ENCODE results near the gene DSCAML1.

The DSCAML1 gene

GRCh38 chr11:117604336-117604995, 192.6 kb downstream of the DSCAML1 start:
- DNase-seq: no peak

DNA sequence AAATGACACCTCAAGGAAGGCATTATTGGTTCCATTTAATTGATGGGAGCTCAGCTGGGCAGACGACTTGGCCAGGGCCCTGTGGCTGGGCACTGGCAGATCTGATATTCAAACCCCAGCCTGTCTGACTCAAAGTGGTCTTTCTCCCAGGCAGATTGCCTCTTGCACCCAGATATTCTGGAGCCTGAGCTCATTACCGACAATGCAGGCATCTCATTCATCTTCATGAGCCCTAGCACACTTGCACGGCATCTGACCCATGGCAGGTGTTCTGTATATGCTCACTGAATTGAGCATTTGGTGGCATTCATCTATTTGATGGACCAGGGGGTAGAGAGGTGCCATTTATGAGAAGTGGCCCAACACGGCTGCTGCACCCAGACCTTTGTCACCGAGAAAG, 193.1 kb downstream of the DSCAML1 start:
- DNase-seq: no peak

GRCh38 chr11:117601006-117601708, 195.9 kb downstream of the DSCAML1 start:
- no peak for DNase-seq

- DNase-seq: no peak
Measured at GRCh38 chr11:117600234-117600783, 196.7 kb downstream of the DSCAML1 start.

- peak; percentile 23 for DNase-seq
Measured at GRCh38 chr11:117597071-117597470, 199.9 kb downstream of the DSCAML1 start.

GRCh38 chr11:117595440-117595839, 201.6 kb downstream of the DSCAML1 start:
- DNase-seq: no peak

- DNase-seq: no peak
Measured at GRCh38 chr11:117594721-117595120, 202.3 kb downstream of the DSCAML1 start.

GRCh38 chr11:117593065-117593464, 204.0 kb downstream of the DSCAML1 start:
- no peak for DNase-seq

- DNase-seq: no peak
Measured at GRCh38 chr11:117591316-117592039, 205.5 kb downstream of the DSCAML1 start.

DNA sequence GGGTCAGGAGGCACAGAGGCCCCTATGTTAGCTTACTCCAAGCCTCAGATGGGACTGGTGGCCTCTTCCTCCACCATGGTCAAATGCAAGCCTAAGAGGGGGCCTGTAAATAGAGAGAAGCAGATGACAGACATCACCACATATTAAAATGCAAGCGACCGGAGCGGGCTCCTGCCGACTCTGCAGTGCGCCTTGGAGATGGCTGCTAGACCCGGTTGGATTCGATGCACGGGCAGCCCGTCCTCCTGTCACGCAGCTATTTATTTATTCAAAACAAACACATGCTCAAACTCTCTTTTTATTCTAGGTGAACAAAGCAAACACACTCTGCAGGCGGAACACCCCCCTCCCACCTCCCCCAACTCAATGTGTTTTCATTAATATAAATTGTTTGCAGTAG, 208.0 kb downstream of the DSCAML1 start:
- DNase-seq: no peak

DNA sequence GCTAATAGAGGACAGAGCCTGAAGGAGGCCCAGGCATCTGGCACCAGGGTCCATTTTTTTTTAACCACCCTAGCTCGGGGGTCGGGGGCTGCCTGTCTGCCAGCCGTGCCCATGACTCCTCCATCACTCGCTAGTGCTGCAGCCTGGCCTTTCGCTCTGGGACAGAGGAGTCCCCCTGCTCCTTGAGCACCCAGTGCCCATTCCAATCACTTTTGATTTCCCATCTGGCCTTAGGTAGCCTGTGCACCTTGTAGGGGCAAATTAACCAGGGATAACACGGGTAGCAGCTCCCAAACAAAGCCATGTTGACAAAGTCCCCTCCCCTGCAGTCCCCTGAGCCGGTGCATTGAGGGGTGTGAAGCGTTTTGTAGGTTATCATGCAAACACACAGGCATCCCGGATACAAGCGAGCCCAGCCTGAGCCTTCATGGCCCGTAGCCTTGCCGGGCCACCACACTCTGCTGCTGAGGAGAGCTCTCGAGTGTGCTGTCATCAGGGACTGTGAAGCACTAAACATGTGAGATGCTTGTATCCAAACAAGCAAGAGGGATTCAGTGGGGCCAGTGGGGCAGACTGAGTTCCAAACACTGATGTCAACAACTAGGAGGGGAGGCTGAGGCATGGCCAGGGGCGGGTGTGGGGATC, 208.7 kb downstream of the DSCAML1 start:
- DNase-seq: no peak

DNA sequence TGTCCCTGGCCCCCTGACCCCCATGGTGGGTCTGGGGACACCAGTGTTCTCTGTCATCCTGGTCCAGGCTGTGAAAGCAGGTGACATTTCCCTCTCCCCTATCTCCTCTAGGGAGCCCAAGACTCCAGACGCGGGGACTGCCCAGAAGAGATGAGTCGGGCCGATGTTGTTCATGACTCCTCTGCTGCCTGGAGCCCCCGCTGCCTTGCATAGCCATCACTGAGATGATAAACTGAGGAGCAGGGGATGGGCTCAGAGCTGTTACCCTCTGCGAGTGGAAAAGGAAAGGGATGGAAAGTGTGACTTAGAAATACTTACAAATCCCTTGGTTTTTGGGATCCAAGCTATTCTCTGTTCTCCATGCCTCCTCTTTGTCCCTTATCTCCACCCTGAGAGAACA, 209.6 kb downstream of the DSCAML1 start:
- no peak for DNase-seq

DNA sequence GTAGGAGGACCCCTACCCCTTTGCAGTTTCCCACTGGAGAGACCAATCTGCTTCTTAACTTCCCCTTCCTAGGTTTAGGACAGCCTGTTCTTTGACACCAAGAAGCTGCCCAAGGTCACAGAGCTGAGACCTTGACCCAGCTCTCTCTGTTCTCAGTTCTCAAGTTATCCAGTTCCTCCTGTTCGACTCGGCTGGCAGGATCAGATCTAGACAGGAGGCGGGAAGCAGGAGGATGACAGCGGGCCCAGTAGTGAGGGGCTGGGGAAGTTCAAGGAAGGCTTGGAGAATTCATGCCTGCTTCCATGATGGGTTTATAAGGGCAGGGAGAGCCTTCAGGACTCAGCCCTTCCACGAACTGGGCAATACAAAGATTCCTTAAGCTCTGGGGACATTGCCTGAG, 210.6 kb downstream of the DSCAML1 start:
- DNase-seq: no peak

DNA sequence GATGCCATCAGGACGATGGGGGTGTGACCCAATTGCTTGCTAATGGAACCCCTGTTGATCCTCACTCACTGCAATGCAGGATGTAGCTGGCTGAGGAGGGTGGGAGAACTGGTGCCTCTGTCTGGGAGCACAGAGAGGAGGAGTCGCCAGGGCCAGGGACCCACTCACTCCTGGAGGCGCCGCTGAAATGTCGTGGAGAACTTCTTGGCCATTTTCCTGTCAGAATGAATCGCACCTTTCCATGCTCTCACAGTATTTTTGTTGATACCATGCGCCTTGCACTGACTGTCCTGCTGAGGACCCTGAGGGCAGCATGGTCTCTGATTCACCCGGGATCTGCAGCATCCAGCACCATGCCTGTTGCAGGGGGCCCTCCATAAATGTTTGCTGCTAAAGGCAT, 211.4 kb downstream of the DSCAML1 start:
- DNase-seq: no peak

DNA sequence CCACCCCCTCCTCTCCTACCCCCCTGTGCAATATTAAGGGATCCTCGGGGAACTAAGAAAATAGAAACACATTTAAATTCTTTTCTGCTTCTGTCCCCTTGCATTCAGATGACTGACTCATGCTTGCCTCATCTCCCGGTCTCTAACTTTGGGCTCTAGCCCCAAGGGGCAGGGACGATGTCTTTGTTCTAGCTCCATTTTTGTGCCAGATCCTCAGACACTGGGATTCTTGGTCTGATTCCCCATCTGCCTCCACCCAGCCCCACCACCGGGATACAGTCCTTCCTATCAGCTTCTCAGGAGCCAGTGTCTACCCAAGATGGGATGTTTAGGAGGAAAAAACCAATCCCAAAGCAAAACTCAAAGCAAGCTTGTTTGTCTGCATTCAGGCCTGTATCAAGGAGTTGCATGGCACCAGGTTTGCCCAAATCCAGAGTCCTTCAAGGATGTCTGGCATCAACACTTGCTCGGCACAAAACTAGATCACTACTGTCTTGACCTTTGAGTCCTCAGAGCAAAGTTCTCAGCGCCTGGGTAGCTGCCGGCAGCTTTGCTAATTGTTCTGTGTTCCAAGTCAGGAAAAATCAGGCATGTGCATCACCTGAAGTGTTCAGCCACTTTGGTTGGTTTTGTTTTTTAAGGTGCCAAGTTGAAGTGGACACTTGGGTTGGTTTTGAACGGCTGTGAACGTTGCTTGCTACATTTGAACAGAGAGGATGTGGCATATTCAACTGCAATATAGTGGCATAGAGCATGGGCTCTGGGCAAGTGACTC, 212.8 kb downstream of the DSCAML1 start:
- DNase-seq: no peak

DNA sequence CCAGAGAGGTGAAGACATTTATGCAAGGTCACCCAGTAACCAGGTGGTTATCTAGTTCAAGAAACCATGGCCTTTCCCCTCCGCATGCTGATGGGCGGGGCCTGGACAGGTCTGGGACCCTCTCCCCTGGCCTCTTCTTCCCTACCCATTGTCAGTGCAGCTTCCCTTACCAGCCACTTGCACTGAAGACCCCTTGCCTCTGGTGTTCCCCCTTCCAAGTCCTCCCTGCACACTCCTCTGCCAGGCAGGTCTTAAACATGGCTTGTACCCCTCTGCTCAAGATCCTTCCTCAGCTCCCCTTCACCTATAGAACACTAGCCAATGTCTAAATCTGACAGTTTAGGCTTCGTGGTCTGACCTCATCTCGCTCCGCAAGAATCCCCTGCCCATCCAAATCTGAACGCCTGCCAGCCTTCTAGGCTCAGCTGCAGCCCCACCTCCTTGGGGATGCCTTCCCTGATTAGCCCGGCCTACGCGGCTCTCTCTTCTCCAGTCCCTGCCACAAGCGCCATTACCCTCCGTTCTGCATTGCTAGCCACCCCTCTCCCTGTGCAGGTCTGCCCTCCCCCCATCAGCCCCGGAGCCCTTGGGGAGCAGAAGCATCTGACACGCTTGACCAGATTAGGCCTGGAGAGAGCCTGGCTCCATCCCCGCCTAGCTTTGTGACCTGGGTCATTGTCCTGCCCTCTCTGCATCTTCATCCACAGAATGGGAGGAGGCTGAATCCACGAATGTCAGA, 213.8 kb downstream of the DSCAML1 start:
- no peak for DNase-seq

DNA sequence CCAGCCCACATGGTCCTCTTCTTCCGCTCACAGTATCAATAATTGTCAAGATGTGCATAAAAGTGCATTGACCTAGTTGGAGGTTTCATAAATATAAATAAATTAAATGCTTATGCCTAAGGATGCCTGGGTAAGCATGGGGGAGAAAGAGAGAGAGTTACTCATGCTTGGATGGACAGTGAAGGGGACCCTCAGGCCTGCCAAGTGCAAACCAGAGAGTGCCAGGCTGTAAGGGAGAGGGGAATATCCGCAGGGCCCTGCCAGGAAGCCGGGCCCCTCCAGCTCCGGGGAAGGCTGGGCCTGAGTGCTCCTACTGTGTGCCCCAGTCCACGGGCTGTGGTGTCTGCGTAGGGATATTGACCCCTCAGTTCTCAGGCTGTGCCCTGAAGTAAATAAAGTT, 214.6 kb downstream of the DSCAML1 start:
- no peak for DNase-seq

- no peak for DNase-seq
Measured at GRCh38 chr11:117580866-117581265, 216.2 kb downstream of the DSCAML1 start.

GRCh38 chr11:117579161-117579560, 217.9 kb downstream of the DSCAML1 start:
- no peak for DNase-seq

GRCh38 chr11:117575856-117576255, 221.2 kb downstream of the DSCAML1 start:
- no peak for DNase-seq

DNA sequence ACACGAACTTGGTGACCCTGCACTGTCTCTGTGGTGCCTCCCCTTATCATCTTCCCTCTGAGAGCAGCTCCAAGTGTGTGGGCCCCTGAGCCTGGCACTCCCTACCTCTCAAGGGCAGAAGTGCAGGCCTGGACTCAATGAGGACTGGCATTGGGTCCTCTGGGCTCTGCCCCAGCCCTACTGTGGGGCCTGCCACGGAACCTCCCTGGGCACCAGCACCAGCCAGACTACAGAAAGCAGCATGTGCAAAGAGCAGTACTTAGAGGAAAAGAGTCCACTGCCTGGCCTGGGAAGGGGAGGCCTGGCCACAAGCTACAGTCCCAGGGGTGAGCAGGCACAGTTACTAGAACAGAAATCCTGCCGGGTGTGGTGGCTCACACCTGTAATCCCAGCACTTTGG, 222.5 kb downstream of the DSCAML1 start:
- no peak for DNase-seq

- no peak for DNase-seq
Measured at GRCh38 chr11:117573326-117573725, 223.7 kb downstream of the DSCAML1 start.

All from activated CD4-positive, alpha-beta T cell treated with anti-CD3 and anti-CD28 coated beads, Interleukin-2, amount 50 U/mL, for 1 hour (primary cell).